SK-N-SH (cell line): ENCODE results near the gene RTP2. TPM values are rescaled to one million over a fixed set of nuclear protein-coding genes. Genes with fewer than 3 reads are reported as not detected.

Source experiments
- CTCF ChIA-PET: fragments of 300-600, 350-600 bp; formaldehyde crosslinking; extraction: SDS; loops from one replicate; lab custom pipeline; 2021; lab: Yijun Ruan, JAX
- POLR2A ChIA-PET: fragments of 350-600 bp; sonication (Branson Sonifier 250); formaldehyde crosslinking; extraction: SDS; loops from one replicate; lab custom pipeline; 2020; ENCODE audit warnings: antibody characterized with exemption, inconsistent platforms; lab: Yijun Ruan, JAX
- DNase-seq: peaks from one replicate; pipeline ENCODE4 v3.0.0; 2012
- H2AFZ ChIP-seq: fragments of 200-600 bp; sonication (generic); 2 replicates; pipeline ENCODE4 v1.8.1; 2016; ENCODE audit warnings: antibody characterized with exemption, mild to moderate bottlenecking, low read depth
- H3F3A ChIP-seq: fragments of 200-600 bp; sonication (generic); replicated peaks from 2 replicates; pipeline ENCODE3; 2016; ENCODE audit warnings: antibody characterized with exemption, mild to moderate bottlenecking; ENCODE audit not compliant: insufficient read depth
- H3K27ac ChIP-seq, 2 experiments: fragments of 200-500 bp in 1 of 2; fragments of 200-600 bp in 1 of 2; sonication (Bioruptor generic) in 1 of 2; sonication (generic), shearing (Covaris generic) in 1 of 2; 2 replicates each; pipeline versions ENCODE4 v1.5.1 to v1.6.1; 2014 to 2016; ENCODE audit warnings: low read depth in 2 of 2, inconsistent platforms in 1 of 2, low read length in 1 of 2, mild to moderate bottlenecking in 1 of 2, mixed read lengths in 1 of 2
- H3K27me3 ChIP-seq: fragments of 200-600 bp; sonication (generic), shearing (Covaris generic); 2 replicates; pipeline ENCODE4 v1.6.1; 2016; ENCODE audit warnings: mixed run types; ENCODE audit not compliant: insufficient read depth
- H3K36me3 ChIP-seq, 2 experiments: fragments of 200-500 bp in 1 of 2; fragments of 200-600 bp in 1 of 2; sonication (Bioruptor generic) in 1 of 2; sonication (generic) in 1 of 2; replicated peaks in 1 of 2; 2 replicates each; pipeline versions ENCODE3 to v1.5.1; 2014 to 2016; ENCODE audit warnings: low read length in 1 of 2, mild to moderate bottlenecking in 1 of 2; ENCODE audit not compliant: insufficient read depth in 2 of 2, control insufficient read depth in 1 of 2
- H3K4me1 ChIP-seq, 2 experiments: fragments of 200-500 bp in 1 of 2; fragments of 200-600 bp in 1 of 2; sonication (Bioruptor generic) in 1 of 2; sonication (generic), shearing (Covaris generic) in 1 of 2; 2 replicates each; pipeline versions ENCODE4 v1.5.1 to v1.6.1; 2014 to 2016; ENCODE audit warnings: low read depth in 1 of 2, low read length in 1 of 2, mixed run types in 1 of 2; ENCODE audit not compliant: insufficient read depth in 2 of 2, control insufficient read depth in 1 of 2
- H3K4me2 ChIP-seq: fragments of 200-600 bp; sonication (generic), shearing (Covaris generic); 2 replicates; pipeline ENCODE4 v1.6.1; 2017; ENCODE audit warnings: mixed run types
- H3K4me3 ChIP-seq, 2 experiments: fragments of 200-500 bp in 1 of 2; fragments of 200-600 bp in 1 of 2; sonication (Bioruptor generic) in 1 of 2; sonication (generic), shearing (Covaris generic) in 1 of 2; 2 replicates each; pipeline versions ENCODE4 v1.5.1 to v1.8.1; 2014 to 2016; ENCODE audit warnings: low read depth in 2 of 2, inconsistent platforms in 1 of 2, low read length in 1 of 2, mild to moderate bottlenecking in 1 of 2, mixed read lengths in 1 of 2, moderate library complexity in 1 of 2
- H3K79me2 ChIP-seq: fragments of 200-600 bp; sonication (generic); 2 replicates; pipeline ENCODE4 v1.8.1; 2017; ENCODE audit warnings: mild to moderate bottlenecking; ENCODE audit not compliant: insufficient read depth
- H3K9ac ChIP-seq: fragments of 200-600 bp; sonication (generic); 2 replicates; pipeline ENCODE4 v1.6.1; 2017; ENCODE audit warnings: mixed run types
- H3K9me2 ChIP-seq: fragments of 200-600 bp; sonication (generic); 2 replicates; pipeline ENCODE4 v1.6.1; 2017; ENCODE audit warnings: mixed run types
- H3K9me3 ChIP-seq: fragments of 200-600 bp; sonication (generic); 2 replicates; pipeline ENCODE4 v1.6.1; 2017; ENCODE audit warnings: mixed run types, mild to moderate bottlenecking, moderate library complexity
- H4K20me1 ChIP-seq: fragments of 200-600 bp; sonication (generic); 2 replicates; pipeline ENCODE4 v1.6.1; 2017; ENCODE audit warnings: mild to moderate bottlenecking, mixed run types; ENCODE audit not compliant: insufficient read depth
- FOXJ3 ChIP-seq: sonication (generic); formaldehyde crosslinking; IDR thresholded peaks from 2 replicates; pipeline ENCODE4 v1.5.1; 2020; ENCODE audit warnings: mild to moderate bottlenecking, missing genetic modification reagents
- FOXM1 ChIP-seq: IDR thresholded peaks from 2 replicates; pipeline ENCODE4 v1.4.0; 2012; ENCODE audit warnings: low read depth, mild to moderate bottlenecking
- GABPA ChIP-seq: IDR thresholded peaks from 2 replicates; pipeline ENCODE4 v1.4.0; 2012; ENCODE audit warnings: low read depth, mild to moderate bottlenecking
- GATA2 ChIP-seq: sonication (generic); formaldehyde crosslinking; IDR thresholded peaks from 2 replicates; pipeline ENCODE4 v1.5.0; 2020; ENCODE audit warnings: mild to moderate bottlenecking, missing genetic modification reagents
- JUND ChIP-seq: IDR thresholded peaks from 2 replicates; pipeline ENCODE4 v1.4.0; 2012
- MEF2A ChIP-seq: IDR thresholded peaks from 2 replicates; pipeline ENCODE4 v1.4.0; 2012; ENCODE audit warnings: low read depth, borderline replicate concordance
- MXI1 ChIP-seq: IDR thresholded peaks from 2 replicates; pipeline ENCODE4 v1.6.1; 2012; ENCODE audit warnings: mild to moderate bottlenecking, low read depth, low read length, improper control_type of control experiment
- NFIC ChIP-seq: IDR thresholded peaks from 2 replicates; pipeline ENCODE4 v1.4.0; 2012; ENCODE audit warnings: borderline replicate concordance
- NRF1 ChIP-seq: IDR thresholded peaks from 2 replicates; pipeline ENCODE4 v1.6.1; 2012; ENCODE audit warnings: low read depth, mild to moderate bottlenecking, low read length
- POLR2AphosphoS5 ChIP-seq: IDR thresholded peaks from 2 replicates; pipeline ENCODE4 v1.6.1; 2012; ENCODE audit warnings: low read depth, low read length
- RFX5 ChIP-seq: IDR thresholded peaks from 2 replicates; pipeline ENCODE4 v1.6.1; 2012; ENCODE audit warnings: mild to moderate bottlenecking, improper control_type of control experiment, low read length
- SIN3A ChIP-seq: IDR thresholded peaks from 2 replicates; pipeline ENCODE4 v1.6.1; 2012; ENCODE audit warnings: low read depth, mild to moderate bottlenecking, low read length, moderate library complexity, borderline replicate concordance
- SMC3 ChIP-seq: IDR thresholded peaks from 2 replicates; pipeline ENCODE4 v1.6.1; 2012; ENCODE audit warnings: low read depth, low read length, improper control_type of control experiment
- WGBS: methylation state at CpG from one replicate; pipeline ENCODE4 v1.1.6; 2017; ENCODE audit warnings: low lambda C conversion rate; 5-methylcytosine and 5-hydroxymethylcytosine counted together
- polyA plus RNA-seq, 3 experiments: library from polyadenylated mRNA; depleted of rRNA; stranded (reverse); fragments of >200 nt; gene quantifications; 2 replicates each; pipeline ENCODE4 v1.2.3, GENCODE V29; 2012
- TF ChIP-seq, protein P1 (sequence below): IDR thresholded peaks from 2 replicates; pipeline ENCODE4 v1.4.0; 2012; ENCODE audit warnings: low read depth
- TF ChIP-seq, protein P2 (sequence below): fragments of 150-350 bp; IDR thresholded peaks from 2 replicates; pipeline ENCODE4 v1.6.1; 2016; ENCODE audit warnings: mild to moderate bottlenecking, low read depth, low read length
- TF ChIP-seq, protein P3 (sequence below): IDR thresholded peaks from 2 replicates; pipeline ENCODE4 v1.4.0; 2012; ENCODE audit warnings: low read depth, borderline replicate concordance

The RTP2 gene
- polyA plus RNA-seq, 1 of the 3 experiments (the other 2 are of a cell fraction) = 0.07 TPM

DNA sequence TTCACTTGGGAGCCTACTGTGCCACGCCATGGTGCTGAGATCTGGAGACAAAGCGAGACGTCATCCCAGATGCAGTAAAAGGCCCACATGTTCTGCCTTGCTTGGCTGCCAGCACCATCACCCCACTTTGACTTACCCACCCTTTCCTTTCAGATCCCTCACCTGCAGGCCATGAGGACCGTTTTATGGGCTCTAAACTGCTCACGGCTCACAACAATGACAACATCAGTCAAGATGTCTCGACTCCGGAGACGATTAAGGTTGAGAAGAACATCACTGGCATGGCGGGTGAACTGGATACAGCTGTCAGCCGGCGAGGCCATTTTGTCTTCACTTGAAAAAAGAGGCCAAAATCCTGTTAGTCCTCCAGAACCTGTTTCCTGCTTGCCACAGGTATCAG is 31.0 kb upstream of the RTP2 start:
- H3K36me3 ChIP-seq = peaks cover 53 to 56% of the 10 kb centered on the region in 2 experiments
- CTCF ChIA-PET = interaction anchor here (0.7 kb wide), 1 partner anchor 1414 kb away, joined by 3 read pairs; no protein-coding TSS in a partner anchor

DNA sequence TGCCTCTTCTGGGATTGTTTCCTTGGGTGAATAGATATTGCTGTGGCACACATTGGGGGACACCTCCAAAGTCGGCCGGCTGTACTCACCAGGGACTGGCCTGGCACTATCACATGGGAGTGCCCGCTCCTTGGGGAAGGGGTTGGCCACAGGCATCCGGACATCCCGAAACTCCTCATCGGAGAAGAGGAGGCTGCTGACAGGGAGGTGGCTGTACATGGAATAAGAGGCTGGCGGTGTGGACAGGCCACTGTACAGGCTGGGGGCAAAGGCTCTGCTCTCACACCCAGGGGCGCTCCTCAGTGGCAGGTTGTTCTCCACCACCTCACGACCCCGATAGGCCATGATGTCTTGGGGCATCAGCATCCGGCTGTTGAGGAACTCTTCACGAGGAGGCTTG is 27.2 kb upstream of the RTP2 start:
- 86% methylated on average over 12 of the region's 12 CpGs for WGBS
- H3K27me3 ChIP-seq = no peaks in the 10 kb centered on the region
- no peaks in the 10 kb centered on the region for H3F3A ChIP-seq
- no peak overlapping the region for H3K4me2 ChIP-seq
- no peak overlapping the region for H3K9ac ChIP-seq
- H3K79me2 ChIP-seq = peaks cover 5% of the 10 kb centered on the region; the same call in 1 of the 2 replicates
- no peak overlapping the region for H3K4me3 ChIP-seq
- TF ChIP-seq, protein P1, sequence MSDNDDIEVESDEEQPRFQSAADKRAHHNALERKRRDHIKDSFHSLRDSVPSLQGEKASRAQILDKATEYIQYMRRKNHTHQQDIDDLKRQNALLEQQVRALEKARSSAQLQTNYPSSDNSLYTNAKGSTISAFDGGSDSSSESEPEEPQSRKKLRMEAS = no peak
- no peak for TF ChIP-seq NRF1
- TF ChIP-seq GATA2 (CRISPR knock-in tag) = no peak
- TF ChIP-seq GABPA = no peak
- TF ChIP-seq, protein P2, sequence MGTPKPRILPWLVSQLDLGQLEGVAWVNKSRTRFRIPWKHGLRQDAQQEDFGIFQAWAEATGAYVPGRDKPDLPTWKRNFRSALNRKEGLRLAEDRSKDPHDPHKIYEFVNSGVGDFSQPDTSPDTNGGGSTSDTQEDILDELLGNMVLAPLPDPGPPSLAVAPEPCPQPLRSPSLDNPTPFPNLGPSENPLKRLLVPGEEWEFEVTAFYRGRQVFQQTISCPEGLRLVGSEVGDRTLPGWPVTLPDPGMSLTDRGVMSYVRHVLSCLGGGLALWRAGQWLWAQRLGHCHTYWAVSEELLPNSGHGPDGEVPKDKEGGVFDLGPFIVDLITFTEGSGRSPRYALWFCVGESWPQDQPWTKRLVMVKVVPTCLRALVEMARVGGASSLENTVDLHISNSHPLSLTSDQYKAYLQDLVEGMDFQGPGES = no peak
- no peak for TF ChIP-seq POLR2AphosphoS5
- TF ChIP-seq FOXJ3 = no peak
- TF ChIP-seq JUND = no peak
- TF ChIP-seq MEF2A = no peak
- TF ChIP-seq MXI1 = no peak
- no peak for TF ChIP-seq SMC3
- no peak for TF ChIP-seq NFIC
- TF ChIP-seq, protein P3, sequence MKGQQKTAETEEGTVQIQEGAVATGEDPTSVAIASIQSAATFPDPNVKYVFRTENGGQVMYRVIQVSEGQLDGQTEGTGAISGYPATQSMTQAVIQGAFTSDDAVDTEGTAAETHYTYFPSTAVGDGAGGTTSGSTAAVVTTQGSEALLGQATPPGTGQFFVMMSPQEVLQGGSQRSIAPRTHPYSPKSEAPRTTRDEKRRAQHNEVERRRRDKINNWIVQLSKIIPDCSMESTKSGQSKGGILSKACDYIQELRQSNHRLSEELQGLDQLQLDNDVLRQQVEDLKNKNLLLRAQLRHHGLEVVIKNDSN = no peak
- no peak for TF ChIP-seq SIN3A
- no peak for TF ChIP-seq RFX5
- H3K9me2 ChIP-seq = no peaks in the 10 kb centered on the region
- no peak for DNase-seq
- H3K4me1 ChIP-seq = no peaks in the 10 kb centered on the region; a peak in 1 of 4 replicates
- peaks cover 82 to 88% of the 10 kb centered on the region in 2 experiments for H3K36me3 ChIP-seq
- 0 out of 2 replicates have a peak, but pooled peaks cover 3% of the 10 kb centered on the region for H4K20me1 ChIP-seq
- ChIA-PET CTCF (interaction anchor here (6.2 kb wide), 1 partner anchor 10 kb away, joined by 66 read pairs; no protein-coding TSS in a partner anchor), POLR2A (no interaction called here)
- H3K9me3 ChIP-seq = no peaks in the 10 kb centered on the region
- H2AFZ ChIP-seq = no peak overlapping the region
- H3K27ac ChIP-seq = no peak overlapping the region

More for the DNA sequence above, 31.0 kb upstream of the RTP2 start:
- Histone ChIP-seq H3K4me1 (peaks cover 3 to 19% of the 10 kb centered on the region in 2 experiments; a peak in 3 of 4 replicates), H3K9ac (no peak overlapping the region), H3K27me3 (no peaks in the 10 kb centered on the region), H4K20me1 (peaks cover 17% of the 10 kb centered on the region; the same call in 1 of the 2 replicates), H3F3A (no peaks in the 10 kb centered on the region), H3K27ac (no peak overlapping the region), H3K4me3 (no peak overlapping the region), H3K9me2 (no peaks in the 10 kb centered on the region), H3K79me2 (peaks cover 42% of the 10 kb centered on the region), H3K9me3 (no peaks in the 10 kb centered on the region), H2AFZ (no peak overlapping the region), H3K4me2 (no peak overlapping the region)
- POLR2A ChIA-PET = no interaction called here
- DNase-seq = no peak
- TF ChIP-seq, protein P2 = no peak
- TF ChIP-seq FOXM1 = no peak
- TF ChIP-seq FOXJ3 = no peak
- 82% methylated on average over 11 of the region's 11 CpGs for WGBS
